H9 (cell line): ENCODE data around the gene LMF1. TPM values are rescaled to one million over a fixed set of nuclear protein-coding genes. Genes with fewer than 3 reads are reported as not detected.
A peak's percentile ranks its signal among the peaks of the same experiment; 100 is the strongest.
"Not testable (repeated sequence)": the region's sequence is repeated elsewhere in the genome, so short reads cannot be mapped to it uniquely, and the experiment has no call there.

Experiments used
- DNase-seq: peaks from one replicate; pipeline ENCODE4 v3.0.0-alpha.2; 2017
- H2AFZ ChIP-seq: one replicate; pipeline ENCODE4 v1.6.1; 2013; ENCODE audit warnings: mild to moderate bottlenecking, low read length, control low read depth, moderate library complexity
- H2AK5ac ChIP-seq: 2 replicates; pipeline ENCODE4 v1.6.1; 2013; ENCODE audit warnings: low read length, control low read depth, mixed read lengths; ENCODE audit not compliant: insufficient read length
- H2BK120ac ChIP-seq: one replicate; pipeline ENCODE4 v1.6.1; 2013; ENCODE audit warnings: low read depth, mild to moderate bottlenecking, low read length, control low read depth, inconsistent platforms; ENCODE audit not compliant: poor library complexity, severe bottlenecking
- H2BK12ac ChIP-seq: 2 replicates; pipeline ENCODE4 v1.6.1; 2013; ENCODE audit warnings: low read length, control low read depth, mixed read lengths, low read depth; ENCODE audit not compliant: insufficient read length
- H2BK15ac ChIP-seq: 2 replicates; pipeline ENCODE4 v1.6.1; 2013; ENCODE audit warnings: low read depth, low read length, control low read depth
- H2BK20ac ChIP-seq: one replicate; pipeline ENCODE4 v1.6.1; 2013; ENCODE audit warnings: low read depth, mild to moderate bottlenecking, low read length, control low read depth, inconsistent platforms; ENCODE audit not compliant: poor library complexity, severe bottlenecking
- H2BK5ac ChIP-seq: 2 replicates; pipeline ENCODE4 v1.6.1; 2013; ENCODE audit warnings: low read length, control low read depth, mixed read lengths; ENCODE audit not compliant: insufficient read length
- H3K14ac ChIP-seq: 2 replicates; pipeline ENCODE4 v1.6.1; 2013; ENCODE audit warnings: low read length, control low read depth; ENCODE audit not compliant: insufficient read depth
- H3K18ac ChIP-seq: 2 replicates; pipeline ENCODE4 v1.6.1; 2013; ENCODE audit warnings: low read depth, mild to moderate bottlenecking, mixed read lengths, low read length, control low read depth; ENCODE audit not compliant: insufficient read length
- H3K23ac ChIP-seq: 2 replicates; pipeline ENCODE4 v1.6.1; 2013; ENCODE audit warnings: low read length, control low read depth, mixed read lengths, low read depth; ENCODE audit not compliant: insufficient read length
- H3K23me2 ChIP-seq: 2 replicates; pipeline ENCODE4 v1.6.1; 2013; ENCODE audit warnings: low read depth, mild to moderate bottlenecking, mixed read lengths, low read length, control low read depth; ENCODE audit not compliant: insufficient read length, poor library complexity, severe bottlenecking
- H3K27ac ChIP-seq: 2 replicates; pipeline ENCODE4 v1.5.1; 2013; ENCODE audit warnings: low read length, control low read depth, mixed read lengths, low read depth; ENCODE audit not compliant: insufficient read length
- H3K27me3 ChIP-seq: 2 replicates; pipeline ENCODE4 v1.6.1; 2013; ENCODE audit warnings: low read length, control low read depth, inconsistent platforms; ENCODE audit not compliant: insufficient read depth
- H3K4ac ChIP-seq: 2 replicates; pipeline ENCODE4 v1.6.1; 2013; ENCODE audit warnings: low read depth, mild to moderate bottlenecking, control low read depth, inconsistent platforms, low read length, moderate library complexity
- H3K4me1 ChIP-seq: 2 replicates; pipeline ENCODE4 v1.6.1; 2013; ENCODE audit warnings: low read length, control low read depth, inconsistent platforms; ENCODE audit not compliant: insufficient read depth
- H3K4me2 ChIP-seq: 2 replicates; pipeline ENCODE4 v1.6.1; 2013; ENCODE audit warnings: low read length, control low read depth, mixed read lengths; ENCODE audit not compliant: insufficient read length, insufficient read depth
- H3K56ac ChIP-seq: 2 replicates; pipeline ENCODE4 v1.6.1; 2013; ENCODE audit warnings: low read depth, mild to moderate bottlenecking, mixed read lengths, low read length, control low read depth; ENCODE audit not compliant: insufficient read length
- H3K79me1 ChIP-seq: 2 replicates; pipeline ENCODE4 v1.6.1; 2013; ENCODE audit warnings: low read depth, mild to moderate bottlenecking, moderate library complexity, low read length, control low read depth, inconsistent platforms; ENCODE audit not compliant: insufficient read depth, poor library complexity, severe bottlenecking
- H3K79me2 ChIP-seq: 2 replicates; pipeline ENCODE4 v1.6.1; 2013; ENCODE audit warnings: low read length, control low read depth, inconsistent platforms; ENCODE audit not compliant: insufficient read depth
- H3K9ac ChIP-seq: 2 replicates; pipeline ENCODE4 v1.6.1; 2013; ENCODE audit warnings: low read length, control low read depth, mixed read lengths; ENCODE audit not compliant: insufficient read length; ENCODE audit errors: extremely low read depth
- H3K9me3 ChIP-seq: one replicate; pipeline ENCODE4 v1.6.1; 2013; ENCODE audit warnings: low read depth, low read length, inconsistent platforms; ENCODE audit not compliant: control insufficient read depth
- H3T11ph ChIP-seq: one replicate; pipeline ENCODE4 v1.6.1; 2013; ENCODE audit warnings: mild to moderate bottlenecking, low read length, control low read depth, inconsistent platforms
- H4K20me1 ChIP-seq: one replicate; pipeline ENCODE4 v1.6.1; 2013; ENCODE audit not compliant: control insufficient read depth, insufficient read length, insufficient read depth
- H4K5ac ChIP-seq: 2 replicates; pipeline ENCODE4 v1.6.1; 2013; ENCODE audit warnings: low read depth, mild to moderate bottlenecking, mixed read lengths, low read length, control low read depth; ENCODE audit not compliant: insufficient read length
- H4K8ac ChIP-seq: replicated peaks from 2 replicates; pipeline ENCODE4 v1.6.1; 2013; ENCODE audit warnings: low read length, control low read depth, mixed read lengths, low read depth; ENCODE audit not compliant: insufficient read length
- H4K91ac ChIP-seq: 2 replicates; pipeline ENCODE4 v1.6.1; 2013; ENCODE audit warnings: low read depth, mild to moderate bottlenecking, moderate library complexity, mixed read lengths, low read length, control low read depth; ENCODE audit not compliant: insufficient read length
- H3K27ac Mint-ChIP-seq, 3 experiments: 2 replicates in 2 of 3; 3 replicates in 1 of 3; pipeline ENCODE4 v1.8.0; 2020 to 2021; ENCODE audit warnings: mixed read lengths in 3 of 3, mild to moderate bottlenecking in 1 of 3, moderate library complexity in 1 of 3
- H3K27me3 Mint-ChIP-seq: 2 replicates; pipeline ENCODE4 v1.8.0; 2021; ENCODE audit warnings: low read depth, mild to moderate bottlenecking, moderate library complexity, mixed read lengths
- H3K36me3 Mint-ChIP-seq, 3 experiments: 2 replicates in 2 of 3; 3 replicates in 1 of 3; pipeline ENCODE4 v1.8.0; 2020 to 2021; ENCODE audit warnings: low read depth in 3 of 3, mixed read lengths in 3 of 3; ENCODE audit not compliant: insufficient read depth in 1 of 3
- H3K4me1 Mint-ChIP-seq, 2 experiments: 2 replicates each; pipeline ENCODE4 v1.8.0; 2020; ENCODE audit warnings: mixed read lengths in 2 of 2
- H3K4me3 Mint-ChIP-seq, 2 experiments: 2 replicates in 1 of 2; 3 replicates in 1 of 2; pipeline ENCODE4 v1.8.0; 2020 to 2021; ENCODE audit warnings: mild to moderate bottlenecking in 2 of 2, mixed read lengths in 2 of 2, moderate library complexity in 1 of 2
- H3K9me3 Mint-ChIP-seq, 2 experiments: 2 replicates in 1 of 2; 3 replicates in 1 of 2; pipeline ENCODE4 v1.8.0; 2020; ENCODE audit warnings: mild to moderate bottlenecking in 2 of 2, mixed read lengths in 2 of 2, moderate library complexity in 1 of 2
- CTCF ChIP-seq: fragments of 200-600 bp; sonication (generic); conservative IDR thresholded peaks from 3 replicates; pipeline ENCODE4 v1.8.0; 2021; ENCODE audit warnings: antibody characterized with exemption, mild to moderate bottlenecking
- WGBS: extraction: QIAGEN DNeasy Blood & Tissue Kit; methylation state at CpG from one replicate; pipeline ENCODE4 v1.1.7; 2013; ENCODE audit warnings: missing lambda C conversion rate, low lambda C conversion rate, mixed read lengths; ENCODE audit not compliant: insufficient read length; ENCODE audit errors: extremely low coverage; 5-methylcytosine and 5-hydroxymethylcytosine counted together
- total RNA-seq: library from RNA; stranded (reverse); gene quantifications from 2 replicates; pipeline ENCODE4 v1.2.1, GENCODE V29; 2021

The LMF1 gene
- total RNA-seq, 1 experiment from 2014 or later, result 7.1 TPM

- Histone ChIP-seq H3K14ac (no peak overlapping the region), H3K9me3 (no peaks in the 10 kb centered on the region), H2BK120ac (no peak overlapping the region), H3K79me1 (no peaks in the 10 kb centered on the region), H2AFZ (no peak overlapping the region), H3K4me2 (no peak overlapping the region), H4K5ac (no peak overlapping the region), H3K56ac (no peak overlapping the region), H2BK15ac (no peak overlapping the region), H4K91ac (no peak overlapping the region), H3K4me1 (no peaks in the 10 kb centered on the region), H3K4ac (no peak overlapping the region), H4K8ac (no peak overlapping the region), H2BK12ac (no peak overlapping the region), H4K20me1 (no peaks in the 10 kb centered on the region), H3K79me2 (no peaks in the 10 kb centered on the region), H2BK20ac (no peak overlapping the region), H3K23ac (no peak overlapping the region), H3K27ac (no peak overlapping the region), H3T11ph (no peak overlapping the region), H2BK5ac (no peak overlapping the region), H3K23me2 (no peaks in the 10 kb centered on the region), H2AK5ac (no peak overlapping the region), H3K18ac (no peak overlapping the region), H3K9ac (no peak overlapping the region), H3K27me3 (no peaks in the 10 kb centered on the region)
- Mint-ChIP-seq H3K9me3 (no peaks in the 10 kb centered on the region), H3K4me1 (no peaks in the 10 kb centered on the region), H3K27ac (peak overlapping the region in 2 of 3 experiments; percentile 65 to 83; a peak in 3 of 7 replicates), H3K36me3 (peaks cover 0 to 4% (median 2%) of the 10 kb centered on the region in 3 experiments; a peak in 1 of 7 replicates), H3K4me3 (no peak overlapping the region; a peak in 1 of 5 replicates), H3K27me3 (peaks cover 2% of the 10 kb centered on the region; the same call in 1 of the 2 replicates)
- TF ChIP-seq CTCF, result no peak
- WGBS, result no CpG with 5 or more reads among the region's 22 CpGs
- DNase-seq, result no peak
Observed at GRCh38 chr16:951660-952301, 19.0 kb downstream of the LMF1 start.

- H3K18ac ChIP-seq, DNase-seq, H3K79me2 ChIP-seq, H3K4me1 ChIP-seq, H4K5ac ChIP-seq, H3K23me2 ChIP-seq, H3K9ac ChIP-seq, H3K56ac ChIP-seq, H3K79me1 ChIP-seq, H3K23ac ChIP-seq, H2BK20ac ChIP-seq, H3K4ac ChIP-seq, H2BK5ac ChIP-seq, H3K9me3 Mint-ChIP-seq, H3K27me3 ChIP-seq, H2BK15ac ChIP-seq, H2BK12ac ChIP-seq, H3K14ac ChIP-seq, H3K4me3 Mint-ChIP-seq, H4K20me1 ChIP-seq, H2AFZ ChIP-seq, H3K4me2 ChIP-seq, H2BK120ac ChIP-seq, H3K9me3 ChIP-seq, H2AK5ac ChIP-seq, H4K8ac ChIP-seq, H3K4me1 Mint-ChIP-seq, H3T11ph ChIP-seq, H4K91ac ChIP-seq, H3K27me3 Mint-ChIP-seq, H3K27ac ChIP-seq, H3K36me3 Mint-ChIP-seq: not testable (repeated sequence)
- peak overlapping the region in 2 of 3 experiments; percentile 65 to 83; a peak in 4 of 7 replicates for H3K27ac Mint-ChIP-seq
- no CpG with 5 or more reads among the region's 27 CpGs for WGBS
Observed at GRCh38 chr16:950733-951573, 19.8 kb downstream of the LMF1 start.
